GM18907 (cell line): ENCODE results near the gene MOXD1.
A peak's percentile ranks its signal among the peaks of the same experiment; 100 is the strongest.

Source experiments
- ATAC-seq: cut with Tn5 transposase; IDR thresholded peaks from one replicate; pipeline ENCODE4 v1.9.1; 2021; ENCODE audit warnings: mild to moderate bottlenecking, moderate library complexity; ENCODE audit not compliant: unreplicated experiment

MOXD1 gene

GRCh38 chr6:132400883-132401617 is at the start of gene MOXD1:
Gene MOXD1 (minus strand): TSS chr6:132401475. CDS start chr6:132401426, 49 bp downstream.
- peak; percentile 61 for ATAC-seq

- no peak for ATAC-seq
Observed at GRCh38 chr6:132446855-132447241, 45.6 kb upstream of the MOXD1 start.

GRCh38 chr6:132446141-132446854 is 45.0 kb upstream of the MOXD1 start:
- no peak for ATAC-seq

GRCh38 chr6:132445201-132445951 is 44.1 kb upstream of the MOXD1 start:
- ATAC-seq: no peak

- no peak for ATAC-seq
Observed at GRCh38 chr6:132443206-132443605, 41.9 kb upstream of the MOXD1 start.

- no peak for ATAC-seq
Observed at GRCh38 chr6:132430110-132430509, 28.8 kb upstream of the MOXD1 start.

- no peak for ATAC-seq
Observed at GRCh38 chr6:132425176-132425575, 23.9 kb upstream of the MOXD1 start.

- no peak for ATAC-seq
Observed at GRCh38 chr6:132423839-132424238, 22.6 kb upstream of the MOXD1 start.

GRCh38 chr6:132418235-132418965 is 17.1 kb upstream of the MOXD1 start:
- no peak for ATAC-seq

- no peak for ATAC-seq
Observed at GRCh38 chr6:132414761-132415160, 13.5 kb upstream of the MOXD1 start.

GRCh38 chr6:132414322-132414721 is 13.0 kb upstream of the MOXD1 start:
- ATAC-seq: no peak

- no peak for ATAC-seq
Observed at GRCh38 chr6:132413499-132413802, 12.2 kb upstream of the MOXD1 start.

- no peak for ATAC-seq
Observed at GRCh38 chr6:132412656-132413498, 11.6 kb upstream of the MOXD1 start.

GRCh38 chr6:132411296-132411695 is 10.0 kb upstream of the MOXD1 start:
- no peak for ATAC-seq

- no peak for ATAC-seq
Observed at GRCh38 chr6:132410830-132411229, 9.6 kb upstream of the MOXD1 start.

GRCh38 chr6:132405143-132405915 is 4.1 kb upstream of the MOXD1 start:
- peak; percentile 60 for ATAC-seq

- ATAC-seq: peak; percentile 19
Observed at GRCh38 chr6:132404736-132405135, 3.5 kb upstream of the MOXD1 start.

GRCh38 chr6:132404330-132404729 is 3.1 kb upstream of the MOXD1 start:
- ATAC-seq: no peak

- no peak for ATAC-seq
Observed at GRCh38 chr6:132401618-132402285, 477 bp upstream of the MOXD1 start.
